GM12891 (cell line): Measurements from ENCODE around the gene TTC39A.

Source experiments
- POLR2A ChIP-seq: IDR thresholded peaks from 2 replicates; pipeline ENCODE4 v1.6.1; 2011; ENCODE audit warnings: low read depth, low read length, control low read depth
- POLR2AphosphoS5 ChIP-seq: IDR thresholded peaks from 2 replicates; pipeline ENCODE4 v1.6.1; 2011; ENCODE audit warnings: low read depth, low read length, control low read depth
- POU2F2 ChIP-seq: IDR thresholded peaks from 2 replicates; pipeline ENCODE4 v1.6.1; 2011; ENCODE audit warnings: low read depth, mild to moderate bottlenecking, control low read depth, low read length, moderate library complexity
- SPI1 ChIP-seq: IDR thresholded peaks from 2 replicates; pipeline ENCODE4 v1.6.1; 2011; ENCODE audit warnings: low read depth, low read length, control low read depth
- TAF1 ChIP-seq: IDR thresholded peaks from 2 replicates; pipeline ENCODE4 v1.6.1; 2011; ENCODE audit warnings: low read depth, low read length, control low read depth

DNA sequence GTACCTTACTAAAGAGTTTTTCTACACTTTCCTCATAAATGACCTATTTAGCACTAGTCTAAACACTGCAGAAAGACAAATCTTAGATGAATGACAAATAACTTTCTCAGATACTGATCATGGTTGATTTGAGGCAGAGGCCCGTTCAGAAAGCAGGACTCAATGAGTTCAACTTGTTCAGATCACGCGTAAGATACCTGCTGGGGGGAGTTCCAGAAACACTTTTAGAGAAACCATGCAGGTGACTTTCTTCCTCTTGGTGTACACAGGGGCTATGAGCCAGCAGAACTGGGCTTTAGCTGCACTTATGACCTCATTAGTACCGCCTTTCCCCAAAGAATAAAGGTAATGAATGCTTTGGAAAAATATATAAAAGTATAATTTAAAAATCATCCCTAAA, 38.8 kb upstream of the TTC39A start:
- TF ChIP-seq POLR2A: no peak
- TF ChIP-seq TAF1: no peak
- no peak for TF ChIP-seq POLR2AphosphoS5
- TF ChIP-seq POU2F2: no peak
- TF ChIP-seq SPI1: no peak
